GM19238 (cell line): ENCODE results near the gene KRTAP10-1.
"Not testable (repeated sequence)": the region's sequence is repeated elsewhere in the genome, so short reads cannot be mapped to it uniquely, and the experiment has no call there.

Source experiments
- DNase-seq: peaks from one replicate; pipeline ENCODE4 v3.0.0; 2011; ENCODE audit warnings: low spot score; ENCODE audit not compliant: insufficient read length

KRTAP10-1 gene

GRCh38 chr21:44539991-44540666, at the start of gene KRTAP10-1:
TSS of gene KRTAP10-1 (minus strand) at chr21:44540195. CDS start at chr21:44540150, 45 bp downstream.
- DNase-seq, result no peak

- DNase-seq, result no peak
Observed at GRCh38 chr21:44589094-44589493, 49.1 kb upstream of the KRTAP10-1 start.

DNA sequence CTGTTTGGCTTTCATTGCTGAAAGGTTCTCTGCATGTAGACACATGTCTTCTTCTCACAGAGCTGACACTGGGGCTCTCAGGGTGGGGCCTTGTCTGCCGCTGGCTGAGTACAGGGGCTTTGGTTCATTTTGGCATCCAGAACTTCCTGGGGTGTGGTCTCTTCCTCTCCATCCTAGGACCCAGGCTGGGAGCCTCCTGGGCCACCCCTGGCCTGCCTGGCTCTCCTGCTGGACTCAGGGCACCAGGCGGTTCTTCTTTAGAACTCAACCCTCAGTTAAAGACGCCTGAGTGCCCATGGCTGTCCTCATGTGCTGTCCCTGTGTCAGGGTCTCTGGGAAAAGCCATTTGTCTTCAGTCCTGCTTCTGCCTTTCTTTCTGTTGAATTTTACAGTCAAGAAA, 45.9 kb upstream of the KRTAP10-1 start:
- no peak for DNase-seq

DNA sequence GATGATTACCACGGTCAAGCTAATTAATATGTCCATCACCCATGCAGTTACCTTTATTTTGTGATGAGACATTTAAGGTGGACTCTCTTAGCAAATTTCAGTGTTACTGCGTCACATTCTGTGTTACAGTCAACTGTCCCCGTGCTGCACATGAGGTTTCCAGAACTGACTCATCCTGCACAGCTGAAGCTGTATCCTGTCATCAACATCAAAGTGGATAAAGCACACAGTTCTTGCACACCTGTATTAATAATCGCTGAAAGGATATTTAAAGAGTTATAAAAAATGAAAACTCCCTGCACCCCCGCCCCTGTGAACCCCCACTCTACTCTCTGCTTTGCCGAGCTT, 43.8 kb upstream of the KRTAP10-1 start:
- DNase-seq, result no peak

DNA sequence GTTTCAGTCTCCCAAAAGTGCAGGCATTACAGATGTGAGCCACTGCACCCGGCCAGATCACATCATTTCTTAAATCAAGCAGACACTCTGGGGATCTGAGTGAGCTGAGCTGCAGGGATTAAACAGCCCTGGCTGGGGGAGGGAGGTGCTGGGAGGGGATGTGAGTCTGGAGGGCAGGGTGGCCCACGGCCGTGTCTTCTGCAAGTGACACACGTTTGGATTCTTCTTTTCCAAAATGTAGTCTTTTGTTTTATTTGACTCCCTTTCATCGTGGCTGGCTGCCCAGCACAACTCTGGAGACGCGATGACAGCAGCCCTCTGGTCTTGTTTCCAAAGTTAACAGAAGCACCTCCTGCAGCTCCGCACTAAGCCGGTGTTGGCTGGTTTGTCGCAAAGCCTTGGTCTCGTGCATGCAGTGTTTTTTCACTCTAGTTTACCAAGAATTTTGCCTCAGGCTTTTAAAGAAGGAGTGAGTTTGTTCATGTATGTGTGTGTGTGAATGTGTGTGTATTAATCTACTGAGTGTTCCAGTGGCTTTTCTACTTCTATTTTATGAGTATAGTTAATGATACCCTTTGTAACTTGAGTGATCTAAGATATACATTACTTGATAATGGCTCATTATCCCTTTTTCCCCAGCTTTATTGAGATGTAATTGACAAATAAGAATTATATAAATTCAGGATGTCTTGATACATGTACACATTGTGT, 43.2 kb upstream of the KRTAP10-1 start:
- DNase-seq, result no peak

- no peak for DNase-seq
Observed at GRCh38 chr21:44582055-44582454, 42.1 kb upstream of the KRTAP10-1 start.

- no peak for DNase-seq
Observed at GRCh38 chr21:44581158-44581557, 41.2 kb upstream of the KRTAP10-1 start.

DNA sequence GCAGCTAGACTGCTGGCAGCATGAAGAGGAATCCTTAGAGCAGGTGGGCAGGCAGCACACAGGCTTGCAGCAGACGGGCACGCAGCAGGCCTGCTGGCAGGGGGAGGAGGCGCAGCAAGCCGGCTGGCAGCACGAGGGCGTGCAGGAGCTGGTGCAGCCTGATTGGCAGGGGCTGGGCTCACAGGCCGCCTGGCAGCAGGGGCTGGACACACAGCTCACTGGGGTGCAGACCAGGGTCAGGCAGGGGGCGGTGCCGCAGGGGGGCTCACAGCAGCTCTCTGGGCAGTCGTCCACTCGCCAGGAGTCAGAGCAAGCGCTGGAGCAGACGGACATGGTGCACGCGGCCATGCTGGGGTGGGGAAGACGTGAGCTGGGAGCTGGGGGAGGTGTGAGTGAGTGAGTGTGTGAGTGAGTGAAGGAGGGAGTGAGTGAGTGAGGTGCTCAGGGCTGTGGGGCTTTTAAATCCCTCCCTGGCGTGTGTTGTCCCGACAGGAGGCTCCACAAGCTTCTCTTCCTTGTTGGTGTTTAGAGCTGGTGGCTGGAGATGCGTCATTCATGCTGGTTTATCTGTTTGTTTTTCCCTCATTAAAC, 40.3 kb upstream of the KRTAP10-1 start, which contains the start of gene KRTAP10-5:
TSS of gene KRTAP10-5 (minus strand) at position 374 of the 591 bp plus-strand sequence. CDS start at position 348, 26 bp downstream.
- DNase-seq, result not testable (repeated sequence)

- no peak for DNase-seq
Observed at GRCh38 chr21:44579833-44580144, 39.8 kb upstream of the KRTAP10-1 start.

- no peak for DNase-seq
Observed at GRCh38 chr21:44579056-44579832, 39.2 kb upstream of the KRTAP10-1 start.

DNA sequence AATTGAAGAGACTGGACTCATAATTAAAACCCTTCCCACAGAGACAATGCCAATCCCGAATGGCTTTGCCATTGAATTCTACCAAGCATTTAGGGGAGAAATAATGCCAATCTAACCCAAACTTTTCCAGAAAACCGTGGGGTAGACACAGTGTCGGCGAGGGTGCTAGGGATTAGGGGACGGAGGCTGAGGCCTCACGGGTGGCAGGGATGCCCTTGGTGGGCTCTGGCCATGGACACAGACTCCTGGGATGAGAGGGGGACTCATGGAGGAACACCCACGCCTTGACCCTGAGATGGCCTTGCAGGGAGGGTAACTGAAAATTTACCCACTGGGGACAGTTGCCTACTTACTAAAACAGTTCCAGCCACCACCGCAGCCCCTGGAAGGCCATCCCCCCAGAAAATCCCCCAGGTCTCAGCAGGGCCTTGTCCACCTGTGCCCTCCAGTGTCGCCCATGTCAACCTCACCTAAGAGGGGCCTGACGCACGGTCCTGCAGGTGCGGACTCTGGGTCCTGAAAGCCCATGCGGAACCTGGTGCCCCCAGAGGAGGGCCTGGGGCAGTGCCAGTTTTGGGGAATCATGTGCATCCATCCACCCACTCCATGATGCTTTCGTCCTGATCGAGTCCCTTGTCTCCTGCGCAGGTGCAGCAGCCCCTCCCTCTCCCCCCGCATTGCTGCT, 38.5 kb upstream of the KRTAP10-1 start:
- no peak for DNase-seq

DNA sequence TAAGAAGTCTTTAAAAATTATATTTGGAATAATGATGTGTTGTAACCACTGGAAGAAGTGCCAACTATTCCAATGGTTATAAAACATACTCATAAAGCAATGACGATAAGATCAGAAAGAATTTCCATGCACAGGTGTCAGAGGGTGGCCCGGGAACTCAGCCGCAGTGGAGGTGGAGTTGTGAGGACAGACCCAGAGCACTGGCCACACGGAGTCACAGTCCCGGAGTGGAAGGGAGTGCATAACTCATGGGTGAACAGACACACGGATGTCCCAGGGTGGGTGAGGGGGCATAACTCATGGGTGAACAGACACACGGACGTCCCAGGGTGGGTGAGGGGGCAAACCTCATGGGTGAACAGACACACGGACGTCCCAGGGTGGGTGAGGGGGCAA, 36.0 kb upstream of the KRTAP10-1 start:
- DNase-seq, result no peak

DNA sequence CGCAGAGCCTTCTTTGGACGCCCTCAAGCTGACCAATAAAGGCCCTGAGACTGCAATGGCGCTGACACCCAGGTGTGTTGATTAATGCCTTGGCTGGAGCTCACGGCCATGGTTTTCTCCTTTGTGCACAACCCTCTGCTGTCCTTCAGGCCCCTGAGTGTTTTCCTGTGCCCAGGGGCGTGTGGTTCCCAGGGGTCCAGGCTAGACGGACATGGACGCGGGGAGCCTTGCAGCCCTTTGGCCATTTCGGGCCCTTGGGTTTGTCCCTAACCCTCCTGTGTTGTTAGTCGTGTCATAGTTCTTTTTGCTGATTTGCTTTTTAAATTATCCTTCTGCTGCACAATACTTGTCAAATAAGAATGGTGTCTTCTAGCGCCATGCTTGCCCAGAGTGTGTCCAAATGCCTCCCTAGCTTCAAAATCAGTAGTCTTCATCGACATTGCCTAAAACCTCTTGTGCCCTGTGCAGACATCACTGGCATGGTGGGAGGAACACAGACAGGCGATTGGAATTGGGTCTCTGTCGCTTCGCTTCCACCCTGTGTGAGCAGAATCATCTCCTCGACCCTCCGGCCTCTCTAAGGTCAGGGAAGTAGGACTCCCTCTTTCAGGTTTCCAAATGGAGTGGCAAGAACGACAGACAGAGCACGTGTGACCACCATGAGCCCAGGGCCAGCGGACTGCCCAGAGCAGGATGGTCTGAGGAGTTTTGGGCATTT, 35.5 kb upstream of the KRTAP10-1 start:
- DNase-seq, result no peak

DNA sequence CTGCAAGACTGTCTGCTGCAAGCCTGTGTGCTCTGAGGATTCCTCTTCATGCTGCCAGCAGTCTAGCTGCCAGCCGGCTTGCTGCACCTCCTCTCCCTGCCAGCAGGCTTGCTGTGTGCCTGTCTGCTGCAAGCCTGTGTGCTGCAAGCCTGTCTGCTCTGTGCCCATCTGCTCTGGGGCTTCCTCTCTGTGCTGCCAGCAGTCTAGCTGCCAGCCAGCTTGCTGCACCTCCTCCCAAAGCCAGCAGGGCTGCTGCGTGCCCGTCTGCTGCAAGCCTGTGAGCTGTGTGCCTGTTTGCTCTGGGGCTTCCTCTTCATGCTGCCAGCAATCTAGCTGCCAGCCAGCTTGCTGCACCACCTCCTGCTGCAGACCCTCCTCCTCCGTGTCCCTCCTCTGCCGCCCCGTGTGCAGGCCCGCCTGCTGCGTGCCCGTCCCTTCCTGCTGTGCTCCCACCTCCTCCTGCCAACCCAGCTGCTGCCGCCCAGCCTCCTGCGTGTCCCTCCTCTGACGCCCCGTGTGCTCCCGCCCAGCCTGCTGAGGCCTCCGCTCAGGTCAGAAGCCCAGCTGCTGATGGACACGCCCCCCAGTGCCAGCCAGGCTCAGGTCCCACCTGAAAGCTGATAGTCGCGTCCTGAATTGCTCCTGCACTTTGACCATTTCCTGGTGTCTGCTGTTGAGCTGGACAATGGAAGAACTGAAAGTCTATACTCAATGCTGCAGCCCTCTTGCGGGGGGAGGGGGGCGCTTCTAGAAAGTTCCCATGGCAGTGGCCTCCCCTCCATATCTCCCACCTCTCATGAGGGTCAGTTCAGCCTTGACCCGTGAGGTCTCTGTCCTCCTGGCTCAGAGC, 34.7 kb upstream of the KRTAP10-1 start:
- no peak for DNase-seq

- DNase-seq, result not testable (repeated sequence)
Observed at GRCh38 chr21:44573630-44574456, 33.8 kb upstream of the KRTAP10-1 start, which contains the start of gene KRTAP10-4. TSS of gene KRTAP10-4 (plus strand) at chr21:44573729. CDS start at chr21:44573759, 30 bp downstream.

DNA sequence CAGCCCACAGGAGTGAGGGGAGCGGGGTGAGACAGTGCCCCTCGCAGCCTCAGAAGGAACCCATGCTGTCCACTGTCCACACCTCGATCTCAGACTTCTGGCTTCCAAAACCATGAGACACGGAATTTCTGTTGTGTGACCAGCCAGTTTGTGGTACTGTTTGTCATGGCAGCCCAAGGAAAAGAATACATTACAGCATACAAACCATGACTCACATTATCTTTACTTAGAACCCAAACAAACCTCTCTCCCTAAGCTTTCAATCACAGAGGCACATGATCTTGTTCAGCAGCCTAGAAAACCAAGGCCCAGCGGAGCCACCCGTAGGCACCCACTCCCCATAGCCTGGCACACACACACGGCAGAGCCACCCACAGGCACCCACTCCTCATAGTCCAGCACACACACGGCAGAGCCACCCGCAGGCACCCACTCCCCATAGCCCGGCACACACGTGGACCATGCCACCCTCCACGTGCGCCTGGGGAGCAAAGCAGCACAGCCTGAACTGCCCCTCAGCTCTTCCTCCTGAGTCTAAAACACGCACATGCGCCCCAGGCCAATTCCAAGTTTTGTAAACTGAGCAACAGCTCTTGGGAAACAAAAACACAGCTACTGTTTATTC, 33.1 kb upstream of the KRTAP10-1 start:
- no peak for DNase-seq

DNA sequence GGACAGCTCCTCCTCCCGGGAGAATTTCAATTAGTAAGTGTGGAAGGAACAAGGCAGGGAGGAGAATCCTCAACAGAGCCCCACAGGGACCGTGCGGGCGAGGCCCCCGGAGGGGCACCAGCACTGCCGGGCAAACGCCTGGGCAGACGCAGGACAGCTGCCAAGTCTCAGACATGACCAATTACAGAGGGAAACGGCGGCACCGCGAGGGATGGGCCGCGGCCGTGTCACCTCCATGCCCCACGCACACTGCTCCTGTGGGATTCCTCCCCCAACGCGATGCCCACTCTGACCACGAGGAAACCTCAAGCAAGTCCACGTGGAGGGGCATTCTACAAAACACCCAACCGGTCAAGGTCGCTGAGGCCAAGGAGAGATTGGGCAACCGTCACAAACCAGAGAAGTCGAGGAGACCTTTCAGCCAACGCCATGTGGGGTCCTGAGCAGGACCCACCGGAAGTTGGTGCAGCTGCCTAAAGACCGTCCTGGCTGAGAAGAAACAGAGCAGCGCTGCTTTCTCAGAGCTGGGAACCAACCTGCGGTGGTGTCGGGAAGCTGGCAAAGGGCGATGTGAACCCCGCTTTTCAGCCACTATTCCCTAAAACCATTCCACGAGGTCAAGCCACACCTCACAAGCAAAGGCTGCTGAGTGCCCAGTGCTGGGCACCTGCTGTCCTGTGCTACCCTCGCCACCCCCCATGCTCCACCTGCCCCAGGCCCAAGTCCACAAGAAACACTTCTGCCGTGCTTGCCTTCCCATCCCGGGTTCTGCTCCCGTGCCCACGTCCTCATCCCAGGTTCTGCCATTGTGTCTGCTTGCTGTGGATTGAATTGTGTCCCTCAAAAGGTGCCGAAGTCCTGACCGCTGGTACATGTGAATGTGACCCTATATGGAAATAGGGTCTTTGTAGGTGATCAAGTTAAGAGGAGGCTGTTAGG, 32.1 kb upstream of the KRTAP10-1 start:
- no peak for DNase-seq
